Spleen (tissue), 11 donors: ENCODE results near the gene C9orf72. TPM values are rescaled to one million over a fixed set of nuclear protein-coding genes. Genes with fewer than 3 reads are reported as not detected.
A peak's percentile ranks its signal among the peaks of the same experiment; 100 is the strongest.

Experiments used
- DNase-seq: peaks from one replicate; pipeline ENCODE4 v3.0.0-alpha.2; 2020
- H3K27ac ChIP-seq, 8 donors: fragments of 200-600 bp; sonication (generic) in 7 of 8; 1 replicate in 4 of 8; 2 replicates in 4 of 8; pipeline versions ENCODE4 v1.5.0 to v1.8.0; 2016 to 2021; ENCODE audit warnings: inconsistent platforms in 4 of 8, mild to moderate bottlenecking in 4 of 8, moderate library complexity in 1 of 8
- H3K27me3 ChIP-seq, 7 donors: fragments of 200-600 bp; sonication (generic) in 6 of 7; replicated peaks in 1 of 7; 1 replicate in 4 of 7; 2 replicates in 3 of 7; pipeline versions ENCODE4 v1.5.0 to v1.8.0; 2016 to 2021; ENCODE audit warnings: inconsistent platforms in 3 of 7, mild to moderate bottlenecking in 1 of 7
- H3K36me3 ChIP-seq, 6 donors: fragments of 200-600 bp; sonication (generic) in 5 of 6; 1 replicate in 4 of 6; 2 replicates in 2 of 6; pipeline versions ENCODE4 v1.5.0 to v1.8.0; 2016 to 2021; ENCODE audit warnings: inconsistent platforms in 2 of 6
- H3K4me1 ChIP-seq, 6 donors: fragments of 200-600 bp; sonication (generic) in 5 of 6; 1 replicate in 3 of 6; 2 replicates in 3 of 6; pipeline versions ENCODE4 v1.5.0 to v1.8.0; 2016 to 2021; ENCODE audit warnings: inconsistent platforms in 3 of 6
- H3K4me3 ChIP-seq, 8 donors: fragments of 200-600 bp; sonication (generic) in 7 of 8; 1 replicate in 4 of 8; 2 replicates in 4 of 8; pipeline versions ENCODE4 v1.5.0 to v1.8.0; 2016 to 2021; ENCODE audit warnings: inconsistent platforms in 4 of 8, mild to moderate bottlenecking in 4 of 8, moderate library complexity in 2 of 8
- H3K9me3 ChIP-seq, 8 donors: fragments of 200-600 bp; sonication (generic) in 7 of 8; 1 replicate in 4 of 8; 2 replicates in 4 of 8; pipeline versions ENCODE4 v1.5.0 to v1.8.0; 2016 to 2021; ENCODE audit warnings: inconsistent platforms in 4 of 8
- POLR2A ChIP-seq, 3 donors: fragments of 450-650 bp; IDR thresholded peaks; one replicate each; pipeline ENCODE4 v1.5.1; 2017; ENCODE audit warnings: antibody characterized with exemption in 3 of 3, mild to moderate bottlenecking in 1 of 3
- POLR2AphosphoS5 ChIP-seq, 3 donors: sonication (generic); formaldehyde crosslinking; IDR thresholded peaks; one replicate each; pipeline ENCODE4 v1.5.1; 2017; ENCODE audit warnings: antibody characterized with exemption in 3 of 3
- WGBS, 5 donors: extraction: QIAGEN DNeasy Blood & Tissue Kit in 3 of 5; methylation state at CpG; one replicate each; pipeline versions ENCODE4 v1.1.5 to v1.1.7; 2013 to 2018; 5-methylcytosine and 5-hydroxymethylcytosine counted together
- intact Hi-C: fragments of 100-400 bp; cut with DNase I; formaldehyde crosslinking; loops from one replicate; pipeline ENCODE4 v1.15.0; 2023; ENCODE audit warnings: low total_unique reads
- polyA plus RNA-seq, 3 donors: library from polyadenylated mRNA; stranded (reverse); fragments of 200-250 nt; gene quantifications; one replicate each; pipeline ENCODE4 v1.2.1, GENCODE V29; 2013
- total RNA-seq, 7 donors: library from RNA; depleted of rRNA in 3 of 7; stranded (reverse); fragments of >200 nt in 3 of 7; fragmentation: NEBNext Ultra II Directional in 4 of 7; extraction: Animal tissue kit (Norgen Biotek cat#: 25700) in 4 of 7; gene quantifications; one replicate each; pipeline versions ENCODE4 v1.1.0 to v1.2.1, GENCODE V29; 2016 to 2021
- TF ChIP-seq, protein P1 (sequence below), 11 experiments: fragments of 200-600 bp in 7 of 11; fragments of 450-650 bp in 4 of 11; sonication (generic) in 4 of 11; IDR thresholded peaks in 8 of 11; conservative IDR thresholded peaks in 3 of 11; 1 replicate in 7 of 11; 2 replicates in 4 of 11; pipeline versions ENCODE4 v1.4.0 to v1.8.0; 2016 to 2021; ENCODE audit warnings: antibody characterized with exemption in 11 of 11, inconsistent platforms in 4 of 11, mild to moderate bottlenecking in 1 of 11
- donor health status: healthy with polysubstance abuse.
- donor health status: DM: no; HTN: no; CAD: no; lungs with moderate emphysema.
- donor health status: DM: no; HTN: no; CAD: no.
- donor health status: Bipolar disorder and iron deficiency.
- donor health status: healthy.
- donor health status: DM: no; HTN: no; CAD: no.
- donor health status: DM: yes; HTN: yes; CAD: no.

The C9orf72 gene
- total and polyA plus RNA-seq, 10 donors: 10.1 to 88.5 (median 39.7) TPM

GRCh38 chr9:27534658-27535209 is 38.5 kb downstream of the C9orf72 start:
- 86 to 93% (median 88%) methylated on average over 3 of the region's 3 CpGs for WGBS, 5 donors
- DNase-seq: no peak
- TF ChIP-seq POLR2AphosphoS5 (IDR thresholded peaks at IDR 0.05) (no peak), POLR2A (IDR thresholded peaks at IDR 0.05) (no peak)
- TF ChIP-seq, protein P1, sequence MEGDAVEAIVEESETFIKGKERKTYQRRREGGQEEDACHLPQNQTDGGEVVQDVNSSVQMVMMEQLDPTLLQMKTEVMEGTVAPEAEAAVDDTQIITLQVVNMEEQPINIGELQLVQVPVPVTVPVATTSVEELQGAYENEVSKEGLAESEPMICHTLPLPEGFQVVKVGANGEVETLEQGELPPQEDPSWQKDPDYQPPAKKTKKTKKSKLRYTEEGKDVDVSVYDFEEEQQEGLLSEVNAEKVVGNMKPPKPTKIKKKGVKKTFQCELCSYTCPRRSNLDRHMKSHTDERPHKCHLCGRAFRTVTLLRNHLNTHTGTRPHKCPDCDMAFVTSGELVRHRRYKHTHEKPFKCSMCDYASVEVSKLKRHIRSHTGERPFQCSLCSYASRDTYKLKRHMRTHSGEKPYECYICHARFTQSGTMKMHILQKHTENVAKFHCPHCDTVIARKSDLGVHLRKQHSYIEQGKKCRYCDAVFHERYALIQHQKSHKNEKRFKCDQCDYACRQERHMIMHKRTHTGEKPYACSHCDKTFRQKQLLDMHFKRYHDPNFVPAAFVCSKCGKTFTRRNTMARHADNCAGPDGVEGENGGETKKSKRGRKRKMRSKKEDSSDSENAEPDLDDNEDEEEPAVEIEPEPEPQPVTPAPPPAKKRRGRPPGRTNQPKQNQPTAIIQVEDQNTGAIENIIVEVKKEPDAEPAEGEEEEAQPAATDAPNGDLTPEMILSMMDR (IDR thresholded peaks at IDR 0.05 in 8 of 11, conservative IDR thresholded peaks at IDR 0.05 in 3 of 11): no peak
- intact Hi-C loops: loop anchor here (5.0 kb wide), 1 partner anchor 202 kb away; no protein-coding TSS in a partner anchor
- peaks cover 0 to 17% (median 0%) of the 10 kb centered on the region in 6 donors for H3K36me3 ChIP-seq
- H3K27ac ChIP-seq: peak overlapping the region in 1 of 8 donors; percentile 35
- H3K4me1 ChIP-seq: peaks cover 6 to 54% (median 23%) of the 10 kb centered on the region in 6 donors
- no peaks in the 10 kb centered on the region for H3K27me3 ChIP-seq
- no peaks in the 10 kb centered on the region for H3K9me3 ChIP-seq
- no peak overlapping the region for H3K4me3 ChIP-seq

DNA sequence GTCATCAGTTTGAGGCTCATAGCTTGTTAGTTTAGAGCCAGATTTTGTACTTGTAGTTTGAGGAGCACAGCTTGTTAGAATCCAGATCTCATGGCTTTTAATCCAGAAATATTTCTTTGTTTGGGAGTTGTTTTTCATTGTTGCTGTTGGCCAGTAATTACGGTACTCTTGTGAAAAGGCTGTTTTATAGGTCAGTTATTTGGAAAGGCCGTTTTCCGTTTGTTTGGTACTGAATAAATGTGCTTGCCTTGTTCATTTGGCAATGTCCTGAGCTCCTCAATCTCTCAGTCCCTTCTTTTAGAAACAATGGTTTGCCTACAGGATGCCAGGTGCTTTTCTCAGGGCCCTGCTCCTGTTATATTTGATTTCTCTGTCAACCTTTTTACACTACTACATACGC is 39.1 kb downstream of the C9orf72 start:
- H3K4me1 ChIP-seq: peaks cover 6 to 54% (median 24%) of the 10 kb centered on the region in 6 donors
- 55 to 69% (median 61%) methylated on average over 4 of the region's 4 CpGs for WGBS, 5 donors
- TF ChIP-seq POLR2AphosphoS5 (IDR thresholded peaks at IDR 0.05): no peak
- no peak for TF ChIP-seq POLR2A (IDR thresholded peaks at IDR 0.05)
- TF ChIP-seq, protein P1 (IDR thresholded peaks at IDR 0.05 in 8 of 11, conservative IDR thresholded peaks at IDR 0.05 in 3 of 11): no peak

DNA sequence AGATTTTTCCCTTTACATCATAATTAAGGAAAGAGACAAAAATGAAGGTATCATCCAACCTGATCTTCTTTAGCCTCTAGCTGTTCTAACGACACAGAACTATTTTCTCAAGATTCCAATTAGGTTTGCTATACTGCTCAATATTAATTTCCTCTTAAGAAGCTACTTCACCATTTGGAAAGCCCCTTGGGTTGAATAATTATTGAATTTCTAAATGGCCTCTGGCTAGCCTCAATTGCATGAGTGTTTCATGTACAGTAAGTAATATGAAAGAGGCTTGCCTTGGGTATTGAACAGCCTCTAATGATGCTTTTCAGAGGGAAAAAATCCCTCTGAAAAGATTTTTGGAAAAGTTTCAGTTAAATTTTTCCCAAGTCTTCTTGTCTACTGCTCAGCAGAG is 40.0 kb downstream of the C9orf72 start:
- intact Hi-C loops: loop anchor here (5.0 kb wide), 1 partner anchor 201 kb away; no protein-coding TSS in a partner anchor
- H3K36me3 ChIP-seq: peaks cover 0 to 17% (median 0%) of the 10 kb centered on the region in 6 donors
- 76 to 92% (median 84%) methylated on average over 1 of the region's 1 CpG for WGBS, 5 donors
- TF ChIP-seq POLR2AphosphoS5 (IDR thresholded peaks at IDR 0.05): no peak
- no peak for TF ChIP-seq POLR2A (IDR thresholded peaks at IDR 0.05)
- H3K27me3 ChIP-seq: peaks cover 0 to 12% (median 0%) of the 10 kb centered on the region in 7 donors
- no peak overlapping the region for H3K4me3 ChIP-seq
- DNase-seq: no peak
- H3K9me3 ChIP-seq: no peaks in the 10 kb centered on the region
- H3K27ac ChIP-seq: no peak overlapping the region
- H3K4me1 ChIP-seq: peaks cover 5 to 58% (median 24%) of the 10 kb centered on the region in 6 donors

More for the DNA sequence above, 39.1 kb downstream of the C9orf72 start:
- no peaks in the 10 kb centered on the region for H3K9me3 ChIP-seq
- intact Hi-C loops: loop anchor here (5.0 kb wide), 1 partner anchor 202 kb away; no protein-coding TSS in a partner anchor
- H3K4me3 ChIP-seq: no peak overlapping the region
- no peak for DNase-seq
- H3K27me3 ChIP-seq: peaks cover 0 to 4% (median 0%) of the 10 kb centered on the region in 7 donors
- peaks cover 0 to 17% (median 0%) of the 10 kb centered on the region in 6 donors for H3K36me3 ChIP-seq
- peak overlapping the region in 2 of 8 donors; percentile 26 to 35 for H3K27ac ChIP-seq

GRCh38 chr9:27532046-27532445 is 41.2 kb downstream of the C9orf72 start:
- Histone ChIP-seq H3K36me3 (peaks cover 0 to 16% (median 0%) of the 10 kb centered on the region in 6 donors), H3K27me3 (peaks cover 0 to 20% (median 0%) of the 10 kb centered on the region in 7 donors), H3K9me3 (no peaks in the 10 kb centered on the region), H3K27ac (no peak overlapping the region), H3K4me1 (peaks cover 7 to 70% (median 36%) of the 10 kb centered on the region in 6 donors), H3K4me3 (no peak overlapping the region)
- TF ChIP-seq, protein P1 (IDR thresholded peaks at IDR 0.05 in 8 of 11, conservative IDR thresholded peaks at IDR 0.05 in 3 of 11): no peak
- TF ChIP-seq POLR2AphosphoS5 (IDR thresholded peaks at IDR 0.05) (no peak), POLR2A (IDR thresholded peaks at IDR 0.05) (no peak)
- WGBS, 5 donors: 49 to 69% (median 67%) methylated on average over 1 of the region's 1 CpG
- intact Hi-C loops: loop anchor here (5.0 kb wide), 1 partner anchor 200 kb away; no protein-coding TSS in a partner anchor
- no peak for DNase-seq
